ENCODE data around the gene LTBP4.

DNA sequence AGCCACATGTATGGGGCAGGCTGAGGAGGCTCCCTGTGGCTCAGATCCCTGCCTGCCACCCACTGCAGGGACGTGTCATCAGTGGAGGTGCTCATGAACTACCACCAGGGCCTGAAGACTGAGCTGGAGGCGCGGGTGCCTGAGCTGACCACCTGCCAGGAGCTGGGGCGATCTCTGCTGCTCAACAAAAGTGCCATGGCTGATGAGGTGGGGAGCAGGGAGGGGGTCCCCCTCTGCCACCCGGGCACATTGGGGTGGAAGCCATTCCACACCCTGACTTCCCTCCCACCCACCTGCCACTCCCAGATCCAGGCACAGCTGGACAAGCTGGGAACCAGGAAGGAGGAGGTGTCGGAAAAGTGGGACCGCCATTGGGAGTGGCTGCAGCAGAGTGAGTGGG lies 35.8 kb upstream of the LTBP4 start:
- TF ChIP-seq, protein P1, sequence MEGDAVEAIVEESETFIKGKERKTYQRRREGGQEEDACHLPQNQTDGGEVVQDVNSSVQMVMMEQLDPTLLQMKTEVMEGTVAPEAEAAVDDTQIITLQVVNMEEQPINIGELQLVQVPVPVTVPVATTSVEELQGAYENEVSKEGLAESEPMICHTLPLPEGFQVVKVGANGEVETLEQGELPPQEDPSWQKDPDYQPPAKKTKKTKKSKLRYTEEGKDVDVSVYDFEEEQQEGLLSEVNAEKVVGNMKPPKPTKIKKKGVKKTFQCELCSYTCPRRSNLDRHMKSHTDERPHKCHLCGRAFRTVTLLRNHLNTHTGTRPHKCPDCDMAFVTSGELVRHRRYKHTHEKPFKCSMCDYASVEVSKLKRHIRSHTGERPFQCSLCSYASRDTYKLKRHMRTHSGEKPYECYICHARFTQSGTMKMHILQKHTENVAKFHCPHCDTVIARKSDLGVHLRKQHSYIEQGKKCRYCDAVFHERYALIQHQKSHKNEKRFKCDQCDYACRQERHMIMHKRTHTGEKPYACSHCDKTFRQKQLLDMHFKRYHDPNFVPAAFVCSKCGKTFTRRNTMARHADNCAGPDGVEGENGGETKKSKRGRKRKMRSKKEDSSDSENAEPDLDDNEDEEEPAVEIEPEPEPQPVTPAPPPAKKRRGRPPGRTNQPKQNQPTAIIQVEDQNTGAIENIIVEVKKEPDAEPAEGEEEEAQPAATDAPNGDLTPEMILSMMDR (IDR thresholded peaks at IDR 0.05; ENCODE audit: extremely low read depth in 1 of 2, insufficient read depth in 1 of 2, low read depth in 1 of 2, low read length in 2 of 2) = no peak
- TF ChIP-seq POLR2A (IDR thresholded peaks at IDR 0.05; ENCODE audit: low read depth, low read length) = no peak
- no peak for TF ChIP-seq EZH2 (IDR thresholded peaks at IDR 0.05; ENCODE audit: borderline replicate concordance, low read depth, low read length, severe bottlenecking)
- no peak for TF ChIP-seq POLR2AphosphoS5 (IDR thresholded peaks at IDR 0.05; ENCODE audit: insufficient read depth, low read depth, low read length)

All from endothelial cell of umbilical vein (primary cell).